IMR-90 (cell line): ENCODE results near the gene GRK5. TPM values are rescaled to one million over a fixed set of nuclear protein-coding genes. Genes with fewer than 3 reads are reported as not detected.

Experiments
- ATAC-seq: fragments of 200-7000 bp; cut with Tn5 transposase; 2 replicates; pipeline ENCODE4 v1.9.1; 2020; ENCODE audit warnings: low read depth, mild to moderate bottlenecking, moderate library complexity
- BruUV-seq: library from RNA; stranded (reverse); fragments of 400-500 nt; replicated peaks from 2 replicates; lab custom pipeline; 2021; lab: Mats Ljungman, UMichigan
- CTCF ChIA-PET: fragments of 300-600 bp; formaldehyde crosslinking; extraction: SDS; loops from one replicate; lab custom pipeline; 2021; ENCODE audit warnings: antibody characterized with exemption; lab: Yijun Ruan, JAX
- POLR2A ChIA-PET: fragments of 300-600 bp; sonication (Branson Sonifier 250); formaldehyde crosslinking; loops from one replicate; lab custom pipeline; 2022; ENCODE audit warnings: antibody characterized with exemption; ENCODE audit not compliant: unreplicated experiment; lab: Charles Lee
- DNase-seq: peaks from one replicate; pipeline ENCODE4 v3.0.0; 2013
- H2AFZ ChIP-seq: replicated peaks from 2 replicates; pipeline ENCODE3; 2013; ENCODE audit warnings: low read length, mild to moderate bottlenecking; ENCODE audit not compliant: poor library complexity
- H2AK5ac ChIP-seq: 2 replicates; pipeline ENCODE4 v1.6.1; 2013; ENCODE audit warnings: low read depth, low read length, inconsistent platforms
- H2AK9ac ChIP-seq: replicated peaks from 2 replicates; pipeline ENCODE3; 2013; ENCODE audit warnings: mild to moderate bottlenecking, low read depth, low read length, moderate library complexity; ENCODE audit not compliant: poor library complexity
- H2BK120ac ChIP-seq: 2 replicates; pipeline ENCODE4 v1.6.1; 2013; ENCODE audit warnings: low read depth, low read length, inconsistent platforms
- H2BK15ac ChIP-seq: 3 replicates; pipeline ENCODE4 v1.6.1; 2013; ENCODE audit warnings: low read depth, low read length, inconsistent platforms
- H2BK20ac ChIP-seq: 2 replicates; pipeline ENCODE4 v1.6.1; 2013; ENCODE audit warnings: low read depth, mild to moderate bottlenecking, inconsistent platforms, low read length, moderate library complexity
- H2BK5ac ChIP-seq: 2 replicates; pipeline ENCODE4 v1.6.1; 2013; ENCODE audit warnings: mild to moderate bottlenecking, low read depth, low read length, inconsistent platforms; ENCODE audit not compliant: poor library complexity, severe bottlenecking
- H3K14ac ChIP-seq: replicated peaks from 2 replicates; pipeline ENCODE4 v1.6.1; 2013; ENCODE audit warnings: low read depth, low read length, inconsistent platforms
- H3K18ac ChIP-seq: 2 replicates; pipeline ENCODE4 v1.6.1; 2013; ENCODE audit warnings: low read depth, low read length, control low read depth
- H3K23ac ChIP-seq: 2 replicates; pipeline ENCODE4 v1.6.1; 2013; ENCODE audit warnings: low read depth, low read length, inconsistent platforms
- H3K27ac ChIP-seq: 2 replicates; pipeline ENCODE4 v1.5.1; 2013; ENCODE audit warnings: mild to moderate bottlenecking, control low read depth, low read length; ENCODE audit not compliant: insufficient read depth
- H3K27me3 ChIP-seq: 2 replicates; pipeline ENCODE4 v1.6.1; 2013; ENCODE audit warnings: low read length; ENCODE audit not compliant: control insufficient read depth, insufficient read depth
- H3K36me3 ChIP-seq: 2 replicates; pipeline ENCODE4 v1.6.1; 2013; ENCODE audit warnings: low read length, mixed read lengths; ENCODE audit not compliant: control insufficient read depth, insufficient read depth
- H3K4ac ChIP-seq: 2 replicates; pipeline ENCODE4 v1.6.1; 2013; ENCODE audit warnings: low read depth, low read length, inconsistent platforms
- H3K4me1 ChIP-seq: 2 replicates; pipeline ENCODE4 v1.6.1; 2013; ENCODE audit warnings: low read length, mixed read lengths; ENCODE audit not compliant: control insufficient read depth, insufficient read depth
- H3K4me2 ChIP-seq: 2 replicates; pipeline ENCODE4 v1.6.1; 2013; ENCODE audit warnings: low read depth, mild to moderate bottlenecking, control low read depth, low read length, moderate library complexity
- H3K4me3 ChIP-seq: 2 replicates; pipeline ENCODE4 v1.5.1; 2013; ENCODE audit warnings: low read depth, mild to moderate bottlenecking, control low read depth, low read length, moderate library complexity; ENCODE audit not compliant: insufficient read depth
- H3K56ac ChIP-seq: 2 replicates; pipeline ENCODE4 v1.6.1; 2013; ENCODE audit warnings: low read length, inconsistent platforms; ENCODE audit not compliant: insufficient read depth; ENCODE audit errors: extremely low read depth
- H3K79me1 ChIP-seq, 2 experiments: 2 replicates each; pipeline ENCODE4 v1.6.1; 2013; ENCODE audit warnings: low read length in 2 of 2, inconsistent platforms in 1 of 2, low read depth in 1 of 2
- H3K9ac ChIP-seq: 2 replicates; pipeline ENCODE4 v1.6.1; 2013; ENCODE audit warnings: low read depth, low read length, control low read depth
- H3K9me1 ChIP-seq: 2 replicates; pipeline ENCODE4 v1.6.1; 2013; ENCODE audit warnings: low read length, inconsistent platforms; ENCODE audit not compliant: insufficient read depth
- H3K9me3 ChIP-seq: 2 replicates; pipeline ENCODE4 v1.6.1; 2013; ENCODE audit warnings: low read length; ENCODE audit not compliant: control insufficient read depth, insufficient read depth
- H4K20me1 ChIP-seq: 2 replicates; pipeline ENCODE4 v1.6.1; 2013; ENCODE audit warnings: low read length, inconsistent platforms; ENCODE audit not compliant: insufficient read depth
- H4K5ac ChIP-seq: 2 replicates; pipeline ENCODE4 v1.6.1; 2013; ENCODE audit warnings: mild to moderate bottlenecking, low read depth, low read length, control low read depth
- H4K8ac ChIP-seq, 2 experiments: 2 replicates each; pipeline ENCODE4 v1.6.1; 2013; ENCODE audit warnings: low read depth in 2 of 2, low read length in 2 of 2, control low read depth in 1 of 2, inconsistent platforms in 1 of 2
- H4K91ac ChIP-seq: 2 replicates; pipeline ENCODE4 v1.6.1; 2013; ENCODE audit warnings: low read depth, low read length, inconsistent platforms; ENCODE audit not compliant: insufficient read depth
- BHLHE40 ChIP-seq: fragments of 150-350 bp; IDR thresholded peaks from 2 replicates; pipeline ENCODE4 v1.6.1; 2016; ENCODE audit warnings: mild to moderate bottlenecking, low read depth, low read length
- CEBPB ChIP-seq: IDR thresholded peaks from 2 replicates; pipeline ENCODE4 v1.6.1; 2012; ENCODE audit warnings: low read depth, low read length, improper control_type of control experiment
- CHD1 ChIP-seq: IDR thresholded peaks from 2 replicates; pipeline ENCODE4 v1.6.1; 2012; ENCODE audit warnings: low read depth, low read length, improper control_type of control experiment
- CTCF ChIP-seq: conservative IDR thresholded peaks from 2 replicates; pipeline ENCODE4 v1.5.1; 2012; ENCODE audit warnings: mild to moderate bottlenecking, low read depth, low read length, improper control_type of control experiment
- ELK1 ChIP-seq: fragments of 150-350 bp; IDR thresholded peaks from 2 replicates; pipeline ENCODE4 v1.6.1; 2016; ENCODE audit warnings: low read depth, mild to moderate bottlenecking, low read length, moderate library complexity, borderline replicate concordance
- FOS ChIP-seq: fragments of 150-350 bp; IDR thresholded peaks from 2 replicates; pipeline ENCODE4 v1.6.1; 2016; ENCODE audit warnings: low read depth, low read length
- MAFK ChIP-seq: IDR thresholded peaks from 2 replicates; pipeline ENCODE4 v1.6.1; 2012; ENCODE audit warnings: low read depth, low read length, improper control_type of control experiment
- MAZ ChIP-seq: IDR thresholded peaks from 2 replicates; pipeline ENCODE4 v1.6.1; 2012; ENCODE audit warnings: low read depth, mild to moderate bottlenecking, low read length, improper control_type of control experiment, moderate library complexity, borderline replicate concordance
- MXI1 ChIP-seq: IDR thresholded peaks from 2 replicates; pipeline ENCODE4 v1.6.1; 2012; ENCODE audit warnings: low read depth, mild to moderate bottlenecking, low read length, moderate library complexity, borderline replicate concordance
- NFE2L2 ChIP-seq: fragments of 150-350 bp; IDR thresholded peaks from 2 replicates; pipeline ENCODE4 v1.6.1; 2016; ENCODE audit warnings: low read depth, mild to moderate bottlenecking, low read length
- POLR2A ChIP-seq: IDR thresholded peaks from 2 replicates; pipeline ENCODE4 v1.6.1; 2012; ENCODE audit warnings: mild to moderate bottlenecking, low read depth, low read length
- RAD21 ChIP-seq: IDR thresholded peaks from 2 replicates; pipeline ENCODE4 v1.6.1; 2012; ENCODE audit warnings: low read length, improper control_type of control experiment
- RCOR1 ChIP-seq: IDR thresholded peaks from 2 replicates; pipeline ENCODE4 v1.6.1; 2012; ENCODE audit warnings: mild to moderate bottlenecking, low read length, improper control_type of control experiment; ENCODE audit not compliant: insufficient replicate concordance
- RFX5 ChIP-seq: IDR thresholded peaks from 2 replicates; pipeline ENCODE4 v1.8.0; 2012; ENCODE audit warnings: low read depth, mild to moderate bottlenecking, low read length, moderate library complexity
- SMC3 ChIP-seq: fragments of 150-350 bp; IDR thresholded peaks from 2 replicates; pipeline ENCODE4 v1.6.1; 2016; ENCODE audit warnings: low read depth, mild to moderate bottlenecking, antibody characterized with exemption, low read length, moderate library complexity
- USF2 ChIP-seq: fragments of 150-350 bp; IDR thresholded peaks from 2 replicates; pipeline ENCODE4 v1.6.1; 2017; ENCODE audit warnings: mild to moderate bottlenecking, antibody characterized with exemption, low read length, low read depth
- whole genome bisulfite sequencing, 2 experiments: methylation state at CpG; one replicate each; pipeline versions ENCODE4 v1.1.5 to v1.1.7; 2013; ENCODE audit warnings: missing lambda C conversion rate in 2 of 2; ENCODE audit not compliant: insufficient read length in 1 of 2; ENCODE audit errors: extremely low coverage in 2 of 2; 5-methylcytosine and 5-hydroxymethylcytosine counted together
- dilution Hi-C: fragments of 300-500 bp; cut with HindIII; formaldehyde crosslinking; loops from one replicate; pipeline ENCODE4 v1.14.3; 2018; ENCODE audit warnings: low sequenced_read_pairs; ENCODE audit not compliant: unreplicated experiment
- in situ Hi-C: fragments of 300-500 bp; cut with MboI; formaldehyde crosslinking; loops from 3 replicates; pipeline ENCODE4 v1.14.3; 2019; ENCODE audit warnings: low sequenced_read_pairs, inconsistent platforms, mixed read lengths
- intact Hi-C: fragments of 100-400 bp; cut with micrococcal nuclease; formaldehyde crosslinking; loops from 2 replicates; pipeline ENCODE4 v1.10.0; 2022
- polyA plus RNA-seq, 3 experiments: library from polyadenylated mRNA; depleted of rRNA; stranded (reverse); fragments of >200 nt; gene quantifications; 2 replicates each; pipeline ENCODE4 v1.2.3, GENCODE V29; 2012; ENCODE audit warnings: low replicate concordance in 1 of 3
- total RNA-seq: library from RNA; depleted of rRNA; stranded (reverse); fragments of >200 nt; gene quantifications from 2 replicates; pipeline ENCODE4 v1.2.3, GENCODE V29; 2012

GRK5 gene
- total and polyA plus RNA-seq, 2 of the 4 experiments (the other 2 are of a cell fraction) = 12.9 to 16.3 TPM

GRCh38 chr10:119481781-119482426 is 274.5 kb downstream of the GRK5 start:
- Histone ChIP-seq H4K20me1 (no peaks in the 10 kb centered on the region), H3K4me3 (no peak overlapping the region), H2BK5ac (no peak overlapping the region), H3K9ac (no peak overlapping the region), H2AK9ac (peak overlapping the region; percentile 68), H3K4ac (no peak overlapping the region), H3K79me1 (no peaks in the 10 kb centered on the region), H3K23ac (no peak overlapping the region), H3K18ac (no peak overlapping the region), H2AK5ac (no peak overlapping the region), H4K8ac (no peak overlapping the region), H2AFZ (no peak overlapping the region), H3K9me1 (peaks cover 12% of the 10 kb centered on the region; the same call in 1 of the 2 replicates), H3K56ac (no peak overlapping the region), H3K14ac (no peak overlapping the region), H3K27me3 (peaks cover 24% of the 10 kb centered on the region), H3K36me3 (no peaks in the 10 kb centered on the region), H4K91ac (no peak overlapping the region; the same call in 1 of the 2 replicates), H3K9me3 (no peaks in the 10 kb centered on the region), H3K27ac (no peak overlapping the region), H3K4me2 (no peak overlapping the region), H4K5ac (no peak overlapping the region), H2BK20ac (no peak overlapping the region), H2BK15ac (no peak overlapping the region; the same call in 2 of the 3 replicates), H2BK120ac (no peak overlapping the region), H3K4me1 (peaks cover 9% of the 10 kb centered on the region)
- no peak for ATAC-seq
- TF ChIP-seq FOS = no peak
- no peak for TF ChIP-seq MAZ
- TF ChIP-seq SMC3 = no peak
- no peak for TF ChIP-seq ELK1
- no peak for TF ChIP-seq MAFK
- TF ChIP-seq BHLHE40 = no peak
- no peak for TF ChIP-seq CEBPB
- no peak for TF ChIP-seq NFE2L2
- no peak for TF ChIP-seq CTCF
- TF ChIP-seq CHD1 = no peak
- no peak for TF ChIP-seq RFX5
- no peak for TF ChIP-seq POLR2A
- no peak for TF ChIP-seq RCOR1
- TF ChIP-seq USF2 = no peak
- TF ChIP-seq RAD21 = no peak
- TF ChIP-seq MXI1 = no peak
- no peak for DNase-seq
- 94% methylated on average over 2 of the region's 12 CpGs; no CpG with 5 or more reads in 1 of the 2 experiments for WGBS, 2 experiments
- ChIA-PET POLR2A (interaction anchor here (0.5 to 0.6 kb wide), 2 partner anchors 13 to 197 kb away, joined by 3 to 4 read pairs; no protein-coding TSS in a partner anchor), CTCF (no interaction called here)
- intact Hi-C loops (no loop called here), in situ Hi-C loops (no loop called here), dilution Hi-C loops (no loop called here)
- no TSS peak for BruUV-seq
